Heart right ventricle (tissue), 16 donors: ENCODE results near the gene CLCA2. TPM values are rescaled to one million over a fixed set of nuclear protein-coding genes. Genes with fewer than 3 reads are reported as not detected.
A peak's percentile ranks its signal among the peaks of the same experiment; 100 is the strongest.

Experiments
- ATAC-seq, 8 donors: fragments of 200-7000 bp; cut with Tn5 transposase; one replicate each; pipeline ENCODE4 v1.9.1; 2020; ENCODE audit warnings: mild to moderate bottlenecking in 8 of 8, moderate library complexity in 8 of 8, moderate number of reproducible peaks in 1 of 8
- DNase-seq, 2 donors: peaks; one replicate each; pipeline ENCODE4 v3.0.0-alpha.2; 2020
- H3K27ac ChIP-seq, 10 donors: fragments of 200-600 bp; sonication (generic) in 2 of 10; one replicate each; pipeline versions ENCODE4 v1.5.0 to v1.8.0; 2020 to 2022; ENCODE audit warnings: mild to moderate bottlenecking in 3 of 10
- H3K27me3 ChIP-seq, 7 donors: fragments of 200-600 bp; one replicate each; pipeline ENCODE4 v1.8.0; 2021 to 2022; ENCODE audit warnings: mild to moderate bottlenecking in 2 of 7
- H3K36me3 ChIP-seq, 9 donors: fragments of 200-600 bp; sonication (generic) in 1 of 9; one replicate each; pipeline versions ENCODE4 v1.5.0 to v1.8.0; 2020 to 2022; ENCODE audit warnings: mild to moderate bottlenecking in 2 of 9
- H3K4me1 ChIP-seq, 9 donors: fragments of 200-600 bp; sonication (generic) in 1 of 9; one replicate each; pipeline versions ENCODE4 v1.5.0 to v1.8.0; 2020 to 2022; ENCODE audit warnings: mild to moderate bottlenecking in 4 of 9
- H3K4me3 ChIP-seq, 10 donors: fragments of 200-600 bp; sonication (generic) in 2 of 10; one replicate each; pipeline versions ENCODE4 v1.5.0 to v1.8.0; 2020 to 2022; ENCODE audit warnings: mild to moderate bottlenecking in 7 of 10, moderate library complexity in 2 of 10
- H3K9me3 ChIP-seq, 11 donors: fragments of 200-600 bp in 10 of 11; sonication (generic) in 2 of 11; one replicate each; pipeline versions ENCODE4 v1.5.0 to v1.8.0; 2013 to 2022; ENCODE audit warnings: mild to moderate bottlenecking in 2 of 11, control low read depth in 1 of 11, moderate library complexity in 1 of 11
- whole genome bisulfite sequencing, 2 donors: extraction: QIAGEN DNeasy Blood & Tissue Kit; methylation state at CpG; one replicate each; pipeline ENCODE4 v1.1.7; 2013; ENCODE audit warnings: inconsistent platforms in 1 of 2; 5-methylcytosine and 5-hydroxymethylcytosine counted together
- intact Hi-C, 10 donors: fragments of 100-400 bp; cut with DNase I; formaldehyde crosslinking; loops; one replicate each; pipeline versions ENCODE4 v1.11.1 to v1.14.2; 2022
- polyA plus RNA-seq, 2 donors: library from polyadenylated mRNA; stranded (reverse); fragments of 200-250 nt; gene quantifications; one replicate each; pipeline ENCODE4 v1.2.3, GENCODE V29; 2013
- total RNA-seq, 10 donors: library from RNA; stranded (reverse); fragmentation: NEBNext Ultra II Directional in 3 of 10; extraction: Animal tissue kit (Norgen Biotek cat#: 25700) in 3 of 10; gene quantifications; one replicate each; pipeline versions ENCODE4 v1.2.1 to v1.2.4, GENCODE V29; 2021 to 2023
- TF ChIP-seq, protein P1 (sequence below), 9 donors: fragments of 200-600 bp; sonication (generic) in 2 of 9; IDR thresholded peaks; one replicate each; pipeline versions ENCODE4 v1.5.0 to v1.8.0; 2021 to 2022; ENCODE audit warnings: antibody characterized with exemption in 9 of 9, mild to moderate bottlenecking in 5 of 9, moderate library complexity in 1 of 9
- donor health status: Arrhythmogenic right ventricular cardiomyopathy.
- donor health status: ischemic (EF 13 %, LVEDD 7.1; RV severe dilation, severe dysfunction).
- donor health status: healthy with polysubstance abuse.
- donor health status: DM: no; HTN: yes; CAD: no.
- donor health status: DM: no; HTN: no; CAD: no.
- donor health status: ischemic (EF 25% LVEDD 6.9; RV normal size, moderate dysfunction).
- donor health status: ischemic (EF 25% LVEDD 5.7; RV mildly dilated, moderate dysfunction).
- donor health status: healthy.
- donor health status: DM: yes; HTN: yes; CAD: no.
- donor health status: Ischemic cardiomyopathy.
- donor health status: ischemic (EF 35%, LVEDD 5.7; RV mildly dilated, moderate dysfunction).
- donor health status: nonischemic (EF 11% LVEDD 7.7; RV severe dilation, severe dysfunction).
- donor health status: DM: yes; HTN: yes; CAD: no.
- donor health status: PGD.
- donor health status: ischemic (EF 29% LVEDD 5.4; RV normal size, mild dysfunction).
- donor health status: nonischemic (EF 23%, LVEDD 6.1; RV moderate dilation, normal function).

Gene CLCA2
- total and polyA plus RNA-seq, 12 donors, result 0.03 to 0.07 TPM; not detected in 10

DNA sequence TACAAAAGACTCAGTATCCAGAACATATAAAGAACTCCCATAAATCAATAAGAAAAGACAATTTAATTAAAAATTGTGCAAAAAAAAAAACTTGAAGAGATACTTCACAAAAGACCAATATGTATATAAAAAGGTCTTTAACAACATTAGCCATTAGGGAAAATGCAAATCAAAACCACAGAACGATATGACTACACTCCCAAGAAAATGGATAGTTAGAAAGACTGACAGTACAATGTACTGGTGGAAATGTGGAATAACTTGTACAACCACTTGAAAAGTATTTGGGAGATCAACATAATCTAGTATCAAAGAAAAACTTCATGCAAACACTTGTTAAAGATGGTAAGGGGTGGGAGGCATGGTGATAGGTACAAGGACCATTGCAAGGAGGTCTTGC, 40.8 kb downstream of the CLCA2 start:
- intact Hi-C loops, result no loop called here
- Histone ChIP-seq H3K4me1 (peaks cover 0 to 5% (median 0%) of the 10 kb centered on the region in 9 donors), H3K27ac (no peak overlapping the region), H3K27me3 (peaks cover 0 to 5% (median 0%) of the 10 kb centered on the region in 7 donors), H3K36me3 (no peaks in the 10 kb centered on the region), H3K4me3 (no peak overlapping the region), H3K9me3 (no peaks in the 10 kb centered on the region)
- DNase-seq (no peak), ATAC-seq (no peak)
- 74 to 79% methylated on average over 1 of the region's 1 CpG for WGBS, 2 donors
- TF ChIP-seq, protein P1, sequence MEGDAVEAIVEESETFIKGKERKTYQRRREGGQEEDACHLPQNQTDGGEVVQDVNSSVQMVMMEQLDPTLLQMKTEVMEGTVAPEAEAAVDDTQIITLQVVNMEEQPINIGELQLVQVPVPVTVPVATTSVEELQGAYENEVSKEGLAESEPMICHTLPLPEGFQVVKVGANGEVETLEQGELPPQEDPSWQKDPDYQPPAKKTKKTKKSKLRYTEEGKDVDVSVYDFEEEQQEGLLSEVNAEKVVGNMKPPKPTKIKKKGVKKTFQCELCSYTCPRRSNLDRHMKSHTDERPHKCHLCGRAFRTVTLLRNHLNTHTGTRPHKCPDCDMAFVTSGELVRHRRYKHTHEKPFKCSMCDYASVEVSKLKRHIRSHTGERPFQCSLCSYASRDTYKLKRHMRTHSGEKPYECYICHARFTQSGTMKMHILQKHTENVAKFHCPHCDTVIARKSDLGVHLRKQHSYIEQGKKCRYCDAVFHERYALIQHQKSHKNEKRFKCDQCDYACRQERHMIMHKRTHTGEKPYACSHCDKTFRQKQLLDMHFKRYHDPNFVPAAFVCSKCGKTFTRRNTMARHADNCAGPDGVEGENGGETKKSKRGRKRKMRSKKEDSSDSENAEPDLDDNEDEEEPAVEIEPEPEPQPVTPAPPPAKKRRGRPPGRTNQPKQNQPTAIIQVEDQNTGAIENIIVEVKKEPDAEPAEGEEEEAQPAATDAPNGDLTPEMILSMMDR (IDR thresholded peaks at IDR 0.05), result no peak

DNA sequence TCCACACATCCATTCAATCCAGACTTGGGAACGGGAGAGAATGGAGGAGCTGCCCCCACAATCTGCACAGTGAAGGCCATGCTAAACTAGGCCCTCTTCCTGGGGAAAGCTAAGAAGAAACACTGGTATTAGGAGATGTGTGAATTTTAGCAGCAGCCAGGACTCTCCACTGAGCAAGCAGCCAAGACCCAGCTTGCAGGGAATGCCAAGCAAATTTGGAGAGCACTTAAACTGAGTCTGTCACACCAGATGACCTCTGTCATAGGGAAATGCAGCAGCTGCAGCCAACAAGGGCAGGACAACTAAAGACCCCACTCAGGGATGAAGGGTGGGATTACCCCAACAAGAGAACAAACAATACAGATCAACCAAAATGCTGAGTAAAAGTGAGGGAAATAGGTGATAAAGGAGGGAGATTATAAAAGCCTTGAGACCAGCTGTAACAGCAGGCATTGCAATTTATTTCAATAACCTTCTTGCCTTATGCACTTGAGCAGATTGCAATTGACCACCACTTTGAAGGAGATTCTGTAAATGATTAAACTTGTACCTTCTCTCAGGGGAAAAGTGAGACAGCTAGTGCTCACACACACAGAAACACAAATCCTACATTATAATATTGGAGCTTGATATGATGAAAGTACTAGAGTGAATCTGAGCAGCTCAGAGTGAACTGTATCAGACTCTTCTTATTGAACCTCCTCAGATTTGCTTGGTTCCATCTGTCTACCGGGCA, 42.3 kb downstream of the CLCA2 start:
- 78 to 82% methylated on average over 2 of the region's 2 CpGs for WGBS, 2 donors
- DNase-seq (no peak), ATAC-seq (no peak)

DNA sequence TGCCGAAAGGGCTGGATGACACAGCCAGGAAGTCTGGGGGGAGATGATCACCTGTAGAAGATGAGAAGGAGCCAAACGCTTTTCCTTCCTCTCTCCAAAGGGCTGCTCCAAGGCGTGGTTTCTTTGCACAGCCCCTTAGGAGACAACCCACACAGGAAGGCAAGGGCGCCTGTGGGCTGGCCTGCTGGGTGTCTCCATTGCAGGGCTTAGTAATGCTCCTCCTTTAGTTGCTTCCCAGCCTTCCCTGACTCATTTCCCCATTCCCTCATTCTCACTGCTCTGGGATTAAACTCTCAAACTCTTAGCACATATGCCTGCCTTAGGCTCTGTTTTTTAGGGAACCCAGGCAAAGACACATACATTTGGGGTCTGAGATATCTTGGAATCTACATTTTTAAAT, 43.0 kb downstream of the CLCA2 start:
- Histone ChIP-seq H3K4me3 (no peak overlapping the region), H3K4me1 (no peaks in the 10 kb centered on the region), H3K27ac (no peak overlapping the region), H3K9me3 (no peaks in the 10 kb centered on the region), H3K36me3 (no peaks in the 10 kb centered on the region), H3K27me3 (peaks cover 0 to 5% (median 0%) of the 10 kb centered on the region in 7 donors)
- ATAC-seq (peak in 2 of 8 donors; percentile 29 to 48), DNase-seq (no peak)
- TF ChIP-seq, protein P1 (IDR thresholded peaks at IDR 0.05), result no peak
- 76% methylated on average over 4 of the region's 4 CpGs for WGBS, 2 donors
- intact Hi-C loops, result no loop called here

More for the DNA sequence above, 42.3 kb downstream of the CLCA2 start:
- Histone ChIP-seq H3K27ac (no peak overlapping the region), H3K27me3 (peaks cover 0 to 5% (median 0%) of the 10 kb centered on the region in 7 donors), H3K36me3 (no peaks in the 10 kb centered on the region), H3K4me3 (no peak overlapping the region), H3K4me1 (no peaks in the 10 kb centered on the region), H3K9me3 (no peaks in the 10 kb centered on the region)
- TF ChIP-seq, protein P1 (IDR thresholded peaks at IDR 0.05), result no peak
- intact Hi-C loops, result no loop called here

DNA sequence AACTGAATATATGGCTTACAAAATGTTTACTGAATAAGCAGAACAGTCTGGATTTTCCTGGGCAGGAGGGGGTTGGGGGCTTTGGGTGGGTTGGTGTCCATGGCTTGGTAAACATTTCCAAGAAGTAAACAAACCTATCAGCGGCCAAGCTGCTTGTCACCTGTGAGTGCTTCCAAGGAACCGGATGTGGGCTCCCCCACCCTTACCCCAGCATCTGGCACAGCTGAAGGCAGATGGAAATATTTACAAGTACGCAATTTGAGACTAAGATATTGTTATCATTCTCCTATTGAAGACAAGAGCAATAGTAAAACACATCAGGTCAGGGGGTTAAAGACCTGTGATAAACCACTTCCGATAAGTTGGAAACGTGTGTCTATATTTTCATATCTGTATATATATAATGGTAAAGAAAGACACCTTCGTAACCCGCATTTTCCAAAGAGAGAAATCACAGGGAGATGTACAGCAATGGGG, 44.6 kb downstream of the CLCA2 start, which contains the start of gene CLCA1:
TSS of gene CLCA1 (plus strand) at position 427 of the 477 bp plus-strand sequence. CDS start at position 472, 45 bp downstream.
- intact Hi-C loops, result no loop called here
- DNase-seq (no peak), ATAC-seq (no peak)
- Histone ChIP-seq H3K36me3 (no peaks in the 10 kb centered on the region), H3K9me3 (no peaks in the 10 kb centered on the region), H3K4me1 (no peaks in the 10 kb centered on the region), H3K4me3 (no peak within 1 kb of the TSS), H3K27me3 (peaks cover 0 to 8% (median 0%) of the 10 kb centered on the region in 7 donors), H3K27ac (no peak within 1 kb of the TSS)
- TF ChIP-seq, protein P1 (IDR thresholded peaks at IDR 0.05), result no peak
- 78 to 79% methylated on average over 7 of the region's 7 CpGs for WGBS, 2 donors
